ENCODE measurements around the gene LMAN2.

Gene LMAN2

DNA sequence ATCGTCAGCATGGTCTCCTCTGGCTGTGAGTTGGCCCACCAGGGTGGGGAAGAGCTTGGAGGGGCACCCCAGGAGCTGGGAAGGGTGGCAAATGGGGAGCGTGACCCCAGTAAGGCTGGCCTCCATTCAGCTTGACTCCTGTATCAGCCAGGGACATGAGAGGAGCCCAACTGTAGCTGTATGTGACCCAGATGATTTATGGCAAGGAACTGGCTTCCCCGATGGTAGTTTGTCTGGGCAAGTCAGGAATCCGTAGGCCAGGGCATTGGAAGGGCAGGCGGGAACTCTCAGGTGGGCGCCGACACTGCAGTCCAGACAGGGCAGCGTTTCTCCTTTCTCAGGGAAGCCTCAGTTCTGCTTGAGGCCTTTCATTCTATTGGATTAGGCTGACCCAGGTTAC lies 35.1 kb upstream of the LMAN2 start:
- TF ChIP-seq, protein P1, sequence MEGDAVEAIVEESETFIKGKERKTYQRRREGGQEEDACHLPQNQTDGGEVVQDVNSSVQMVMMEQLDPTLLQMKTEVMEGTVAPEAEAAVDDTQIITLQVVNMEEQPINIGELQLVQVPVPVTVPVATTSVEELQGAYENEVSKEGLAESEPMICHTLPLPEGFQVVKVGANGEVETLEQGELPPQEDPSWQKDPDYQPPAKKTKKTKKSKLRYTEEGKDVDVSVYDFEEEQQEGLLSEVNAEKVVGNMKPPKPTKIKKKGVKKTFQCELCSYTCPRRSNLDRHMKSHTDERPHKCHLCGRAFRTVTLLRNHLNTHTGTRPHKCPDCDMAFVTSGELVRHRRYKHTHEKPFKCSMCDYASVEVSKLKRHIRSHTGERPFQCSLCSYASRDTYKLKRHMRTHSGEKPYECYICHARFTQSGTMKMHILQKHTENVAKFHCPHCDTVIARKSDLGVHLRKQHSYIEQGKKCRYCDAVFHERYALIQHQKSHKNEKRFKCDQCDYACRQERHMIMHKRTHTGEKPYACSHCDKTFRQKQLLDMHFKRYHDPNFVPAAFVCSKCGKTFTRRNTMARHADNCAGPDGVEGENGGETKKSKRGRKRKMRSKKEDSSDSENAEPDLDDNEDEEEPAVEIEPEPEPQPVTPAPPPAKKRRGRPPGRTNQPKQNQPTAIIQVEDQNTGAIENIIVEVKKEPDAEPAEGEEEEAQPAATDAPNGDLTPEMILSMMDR (IDR thresholded peaks at IDR 0.05; ENCODE audit: extremely low read depth, missing control alignments), result no peak
- no peak for DNase-seq (ENCODE audit: low spot score)

DNA sequence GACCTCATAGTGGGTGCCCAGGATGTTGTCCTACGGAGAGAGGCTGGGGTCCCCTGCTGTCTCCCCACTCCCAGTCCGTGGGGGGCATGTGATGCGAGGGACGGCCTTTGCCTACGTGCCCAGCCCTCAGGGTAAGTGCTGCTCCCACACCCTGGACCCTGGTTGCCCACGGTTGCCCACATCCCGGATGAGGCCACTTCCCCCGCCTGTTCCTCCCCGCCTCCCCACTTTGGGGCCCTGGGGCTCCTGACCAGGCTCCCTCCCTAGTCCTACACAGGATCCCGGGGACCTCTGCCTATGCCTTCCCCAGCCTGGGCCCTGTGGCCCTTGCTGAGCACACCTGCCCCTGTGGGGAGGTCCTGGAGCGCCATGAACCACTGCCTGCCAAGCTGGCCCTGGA lies 34.3 kb upstream of the LMAN2 start:
- TF ChIP-seq, protein P1 (IDR thresholded peaks at IDR 0.05; ENCODE audit: extremely low read depth, missing control alignments), result no peak
- DNase-seq (ENCODE audit: low spot score), result no peak

DNA sequence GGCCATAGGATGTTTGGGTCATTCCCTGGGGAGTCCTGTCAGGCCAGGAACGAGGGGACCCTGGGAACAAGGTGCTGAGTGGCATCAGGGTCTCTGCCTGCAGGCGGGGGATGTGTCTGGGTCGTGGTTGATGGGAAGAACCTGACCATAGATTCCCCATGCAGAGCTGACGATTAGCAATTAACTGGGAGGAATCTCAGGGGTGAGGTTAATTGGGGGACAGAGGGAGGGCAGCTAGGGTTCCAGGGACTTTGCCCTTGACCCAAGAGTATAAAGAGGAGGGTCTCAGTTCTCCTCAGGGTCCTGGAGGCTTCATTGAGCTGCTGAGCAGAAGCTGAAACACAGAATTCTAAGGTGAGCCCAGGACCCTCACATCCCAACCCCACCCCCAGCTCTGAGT lies 32.7 kb upstream of the LMAN2 start, which contains the start of gene SLC34A1:
TSS of gene SLC34A1 (plus strand) at position 301 of the 400 bp plus-strand sequence. CDS start 1,308 bp downstream, outside the sequence.
- TF ChIP-seq, protein P1 (IDR thresholded peaks at IDR 0.05; ENCODE audit: extremely low read depth, missing control alignments), result no peak
- no peak for DNase-seq (ENCODE audit: low spot score)

DNA sequence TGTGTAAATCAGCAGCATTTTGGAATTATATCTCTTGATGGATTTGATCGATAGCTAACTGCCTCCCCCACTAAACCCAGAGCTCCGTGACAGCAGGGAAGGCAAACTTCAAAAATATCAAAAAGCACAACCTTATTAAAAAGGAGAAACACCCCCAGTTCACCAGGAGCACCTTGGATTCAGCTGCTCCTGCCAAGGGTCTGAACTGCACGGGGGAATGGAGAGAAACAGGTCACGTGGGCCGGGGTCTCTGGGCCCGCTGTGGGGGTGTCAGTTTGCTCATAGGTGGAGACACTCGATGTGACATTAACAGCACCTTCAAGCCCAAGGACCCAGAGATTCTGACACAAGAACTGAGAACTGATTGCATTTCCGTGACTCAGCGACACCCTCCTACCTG lies 31.7 kb upstream of the LMAN2 start:
- TF ChIP-seq, protein P1 (IDR thresholded peaks at IDR 0.05; ENCODE audit: extremely low read depth, missing control alignments), result no peak

DNA sequence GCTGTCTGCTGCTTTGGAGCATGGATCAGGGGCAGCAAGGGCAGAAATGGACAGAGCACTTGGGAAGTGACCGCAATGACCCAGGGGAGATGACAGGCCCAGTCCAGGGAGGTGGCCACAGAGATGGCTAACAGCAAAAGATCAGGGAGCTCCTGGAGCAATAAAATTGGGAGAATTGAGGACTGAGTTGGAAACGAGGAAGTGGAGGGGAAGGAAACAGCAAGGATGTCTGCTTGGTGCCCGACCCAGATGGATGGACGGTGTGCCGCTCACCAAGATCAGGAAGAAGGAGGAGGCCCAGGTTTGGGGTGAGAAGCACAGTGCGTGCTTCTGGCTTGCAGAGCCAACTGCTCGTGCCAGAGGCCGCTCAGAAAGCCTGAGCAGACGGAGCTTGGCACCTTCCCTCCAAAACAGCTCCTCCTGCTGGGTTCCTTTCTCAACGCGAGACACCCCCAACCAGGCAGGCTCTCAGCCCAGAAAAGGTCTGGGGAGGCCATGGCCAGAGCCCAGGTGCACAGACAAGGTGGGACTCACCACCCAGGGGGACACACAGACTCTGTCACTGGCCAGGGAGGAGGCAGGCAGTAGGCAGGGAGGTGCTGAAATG lies 31.1 kb upstream of the LMAN2 start:
- no peak for DNase-seq (ENCODE audit: low spot score)
- TF ChIP-seq, protein P1 (IDR thresholded peaks at IDR 0.05; ENCODE audit: extremely low read depth, missing control alignments), result peak; percentile 6

More for the DNA sequence above, 31.7 kb upstream of the LMAN2 start:
- no peak for DNase-seq (ENCODE audit: low spot score)

DNA sequence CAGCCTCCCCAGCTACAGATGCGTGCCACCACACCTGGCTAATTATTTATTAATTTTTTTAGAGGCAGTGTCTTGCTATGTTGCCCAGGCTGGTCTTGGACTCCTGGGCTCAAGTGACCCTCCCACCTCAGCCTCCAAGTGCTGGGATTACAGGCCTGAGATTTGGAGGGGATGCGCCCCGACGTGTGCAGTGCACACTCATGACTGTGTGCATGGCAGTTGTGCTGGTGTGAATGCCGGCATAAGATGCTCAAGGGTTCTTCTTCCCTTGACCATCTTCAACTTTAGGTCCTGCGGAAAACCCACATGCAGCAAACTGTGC lies 29.3 kb upstream of the LMAN2 start:
- DNase-seq (ENCODE audit: low spot score), result no peak
- TF ChIP-seq, protein P1 (IDR thresholded peaks at IDR 0.05; ENCODE audit: extremely low read depth, missing control alignments), result no peak

DNA sequence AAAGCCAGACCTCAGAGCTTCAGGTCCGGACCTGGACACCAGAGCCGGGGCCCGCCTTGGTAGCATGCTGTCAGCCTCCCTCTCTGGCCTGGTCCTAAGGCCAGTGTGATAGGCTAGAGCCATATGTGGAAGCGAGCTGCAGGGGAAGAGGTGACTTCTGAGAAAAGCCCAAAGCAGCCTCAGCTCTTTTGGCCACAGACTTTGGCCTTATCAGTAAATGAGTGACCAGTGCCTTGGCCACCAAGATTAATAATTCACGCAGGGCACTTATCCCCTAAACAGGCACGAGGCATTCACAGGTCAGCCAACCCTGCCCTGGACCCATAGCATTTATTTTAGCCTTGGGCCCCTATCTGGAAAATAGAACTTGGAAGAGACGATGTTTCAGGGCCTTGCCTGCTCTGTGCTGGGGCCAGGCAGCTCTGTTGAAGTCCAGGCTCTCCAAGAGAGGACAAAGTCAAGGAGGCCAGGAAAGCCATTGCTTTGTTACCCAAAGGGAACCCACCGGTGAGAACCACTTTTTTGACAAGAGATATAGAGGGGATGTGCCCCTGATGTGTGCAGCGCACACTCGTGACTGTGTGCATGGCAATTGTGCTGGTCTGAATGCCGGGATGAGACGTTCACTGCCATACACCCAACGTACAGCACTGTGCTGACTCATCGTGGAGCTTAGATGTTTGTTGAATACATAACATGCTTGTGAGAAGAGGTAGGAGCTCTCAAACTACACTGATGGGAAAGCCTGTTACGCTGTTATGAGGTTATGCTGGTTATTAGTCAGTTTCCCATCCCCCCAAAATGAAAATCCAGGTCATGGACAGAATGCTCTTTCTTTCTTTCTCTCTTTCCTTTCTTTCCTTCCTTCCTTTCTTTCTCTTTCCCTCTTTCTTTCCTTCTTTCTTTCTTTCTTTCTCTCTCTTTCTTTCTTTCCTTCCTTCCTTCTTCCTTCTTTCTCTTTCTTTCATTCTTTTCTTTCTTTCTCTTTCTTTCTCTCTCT lies 27.7 kb upstream of the LMAN2 start:
- peak; percentile 63 for DNase-seq (ENCODE audit: low spot score)
- TF ChIP-seq, protein P1 (IDR thresholded peaks at IDR 0.05; ENCODE audit: extremely low read depth, missing control alignments), result no peak
